Measurements from ENCODE around the gene NGFR. TPM values are rescaled to one million over a fixed set of nuclear protein-coding genes. Genes with fewer than 3 reads are reported as not detected.

Gene NGFR
- total and polyA plus RNA-seq, 2 donors (not counting 1 experiment from before 2014, with no cell fraction given): 0.14 to 0.17 TPM

Other genes starting within 250 kb of the NGFR start
- gene ZNF652, start 133.0 kb upstream of the NGFR start, total RNA-seq: 7.2 and 7.8 TPM in 2 replicates
- 5.3 and 10.2 TPM in 2 replicates for gene ZNF652, start 133.0 kb upstream of the NGFR start, polyA plus RNA-seq
- gene PHB1, start 80.4 kb upstream of the NGFR start, total RNA-seq: 99.4 and 99.6 TPM in 2 replicates
- 163 and 257 TPM in 2 replicates for gene PHB1, start 80.4 kb upstream of the NGFR start, polyA plus RNA-seq
- gene NXPH3, start 80.6 kb downstream of the NGFR start, total RNA-seq: 0.66 and 0.77 TPM in 2 replicates
- 0.19 and 0.36 TPM in 2 replicates for gene NXPH3, start 80.6 kb downstream of the NGFR start, polyA plus RNA-seq
- 89.6 and 112 TPM in 2 replicates for gene SPOP, start 182.8 kb downstream of the NGFR start, total RNA-seq
- 35.0 and 46.7 TPM in 2 replicates for gene SPOP, start 182.8 kb downstream of the NGFR start, polyA plus RNA-seq
- 36.2 and 36.3 TPM in 2 replicates for gene SLC35B1, start 212.7 kb downstream of the NGFR start, total RNA-seq
- gene SLC35B1, start 212.7 kb downstream of the NGFR start, polyA plus RNA-seq: 56.9 and 68.2 TPM in 2 replicates